Heart left ventricle (tissue), 16 donors: ENCODE results near the gene ARF1. TPM values are rescaled to one million over a fixed set of nuclear protein-coding genes. Genes with fewer than 3 reads are reported as not detected.

Source experiments
- ATAC-seq, 4 donors: fragments of 200-7000 bp; cut with Tn5 transposase; one replicate each; pipeline ENCODE4 v1.9.1; 2020 to 2022; ENCODE audit warnings: moderate library complexity in 4 of 4, mild to moderate bottlenecking in 3 of 4, moderate number of reproducible peaks in 1 of 4
- DNase-seq, 5 donors: peaks; one replicate each; pipeline ENCODE4 v3.0.0-alpha.2; 2020
- H3K27ac ChIP-seq, 12 donors: fragments of 200-600 bp; sonication (generic) in 4 of 12; one replicate each; pipeline versions ENCODE4 v1.5.0 to v1.8.0; 2016 to 2022; ENCODE audit warnings: mild to moderate bottlenecking in 2 of 12
- H3K27me3 ChIP-seq, 9 donors: fragments of 200-600 bp; sonication (generic) in 2 of 9; one replicate each; pipeline versions ENCODE4 v1.5.1 to v1.8.0; 2016 to 2022; ENCODE audit warnings: mild to moderate bottlenecking in 3 of 9
- H3K36me3 ChIP-seq, 9 donors: fragments of 200-600 bp; sonication (generic) in 2 of 9; one replicate each; pipeline versions ENCODE4 v1.5.0 to v1.8.0; 2018 to 2022; ENCODE audit warnings: mild to moderate bottlenecking in 2 of 9
- H3K4me1 ChIP-seq, 12 donors: fragments of 200-600 bp; sonication (generic) in 4 of 12; one replicate each; pipeline versions ENCODE4 v1.5.0 to v1.8.0; 2016 to 2022; ENCODE audit warnings: mild to moderate bottlenecking in 3 of 12
- H3K4me3 ChIP-seq, 12 donors: fragments of 200-600 bp; sonication (generic) in 4 of 12; one replicate each; pipeline versions ENCODE4 v1.5.0 to v1.8.0; 2017 to 2022; ENCODE audit warnings: mild to moderate bottlenecking in 9 of 12, moderate library complexity in 4 of 12
- H3K9me3 ChIP-seq, 12 donors: fragments of 200-600 bp; sonication (generic) in 4 of 12; one replicate each; pipeline versions ENCODE4 v1.5.0 to v1.8.0; 2016 to 2022; ENCODE audit warnings: mild to moderate bottlenecking in 1 of 12
- CTCF ChIP-seq, 12 donors: fragments of 200-600 bp; sonication (generic) in 4 of 12; IDR thresholded peaks; one replicate each; pipeline versions ENCODE4 v1.5.0 to v1.8.0; 2018 to 2022; ENCODE audit warnings: antibody characterized with exemption in 12 of 12, mild to moderate bottlenecking in 5 of 12
- POLR2A ChIP-seq, 2 donors: fragments of 450-650 bp; IDR thresholded peaks; one replicate each; pipeline ENCODE4 v1.6.1; 2017; ENCODE audit warnings: antibody characterized with exemption in 2 of 2, mild to moderate bottlenecking in 2 of 2, moderate library complexity in 2 of 2
- WGBS, 4 donors: extraction: QIAGEN DNeasy Blood & Tissue Kit in 2 of 4; methylation state at CpG; one replicate each; pipeline versions ENCODE4 v1.1.5 to v1.1.7; 2013 to 2018; 5-methylcytosine and 5-hydroxymethylcytosine counted together
- intact Hi-C, 10 donors: fragments of 100-400 bp; cut with DNase I; formaldehyde crosslinking; loops; one replicate each; pipeline versions ENCODE4 v1.11.1 to v1.14.2; 2022
- polyA plus RNA-seq, 2 donors: library from polyadenylated mRNA; stranded (reverse); fragments of 200-250 nt; gene quantifications; one replicate each; pipeline ENCODE4 v1.2.3, GENCODE V29; 2013
- total RNA-seq, 9 donors: library from RNA; depleted of rRNA in 2 of 9; stranded (reverse); fragments of >200 nt in 2 of 9; fragmentation: NEBNext Ultra II Directional in 3 of 9; extraction: Animal tissue kit (Norgen Biotek cat#: 25700) in 3 of 9; gene quantifications; one replicate each; pipeline versions ENCODE4 v1.1.0 to v1.2.4, GENCODE V29; 2016 to 2023
- donor health status: ischemic (EF 13 %, LVEDD 7.1; RV severe dilation, severe dysfunction).
- donor health status: healthy with polysubstance abuse.
- donor health status: DM: no; HTN: yes; CAD: no.
- donor health status: DM: no; HTN: no; CAD: no.
- donor health status: ischemic (EF 25% LVEDD 6.9; RV normal size, moderate dysfunction).
- donor health status: ischemic (EF 25% LVEDD 5.7; RV mildly dilated, moderate dysfunction).
- donor health status: healthy.
- donor health status: DM: yes; HTN: yes; CAD: no.
- donor health status: ischemic (EF 35%, LVEDD 5.7; RV mildly dilated, moderate dysfunction).
- donor health status: nonischemic (EF 11% LVEDD 7.7; RV severe dilation, severe dysfunction).
- donor health status: DM: yes; HTN: yes; CAD: no.
- donor health status: PGD.
- donor health status: ischemic (EF 29% LVEDD 5.4; RV normal size, mild dysfunction).
- donor health status: nonischemic (EF 23%, LVEDD 6.1; RV moderate dilation, normal function).

The ARF1 gene
- total and polyA plus RNA-seq, 11 donors = 217 to 580 (median 310) TPM

GRCh38 chr1:228048659-228049298 is 33.7 kb upstream of the ARF1 start:
- TF ChIP-seq POLR2A (IDR thresholded peaks at IDR 0.05) (no peak), CTCF (IDR thresholded peaks at IDR 0.05) (no peak)
- H3K4me3 ChIP-seq = no peak overlapping the region
- peaks cover 0 to under 1% (median 0%) of the 10 kb centered on the region in 12 donors for H3K9me3 ChIP-seq
- H3K27me3 ChIP-seq = peaks cover 0 to 19% (median 6%) of the 10 kb centered on the region in 9 donors
- no peaks in the 10 kb centered on the region for H3K36me3 ChIP-seq
- ATAC-seq = no peak
- 80 to 84% (median 82%) methylated on average over 6 of the region's 6 CpGs for WGBS, 4 donors
- DNase-seq = no peak
- H3K27ac ChIP-seq = no peak overlapping the region
- intact Hi-C loops = no loop called here
- no peaks in the 10 kb centered on the region for H3K4me1 ChIP-seq

DNA sequence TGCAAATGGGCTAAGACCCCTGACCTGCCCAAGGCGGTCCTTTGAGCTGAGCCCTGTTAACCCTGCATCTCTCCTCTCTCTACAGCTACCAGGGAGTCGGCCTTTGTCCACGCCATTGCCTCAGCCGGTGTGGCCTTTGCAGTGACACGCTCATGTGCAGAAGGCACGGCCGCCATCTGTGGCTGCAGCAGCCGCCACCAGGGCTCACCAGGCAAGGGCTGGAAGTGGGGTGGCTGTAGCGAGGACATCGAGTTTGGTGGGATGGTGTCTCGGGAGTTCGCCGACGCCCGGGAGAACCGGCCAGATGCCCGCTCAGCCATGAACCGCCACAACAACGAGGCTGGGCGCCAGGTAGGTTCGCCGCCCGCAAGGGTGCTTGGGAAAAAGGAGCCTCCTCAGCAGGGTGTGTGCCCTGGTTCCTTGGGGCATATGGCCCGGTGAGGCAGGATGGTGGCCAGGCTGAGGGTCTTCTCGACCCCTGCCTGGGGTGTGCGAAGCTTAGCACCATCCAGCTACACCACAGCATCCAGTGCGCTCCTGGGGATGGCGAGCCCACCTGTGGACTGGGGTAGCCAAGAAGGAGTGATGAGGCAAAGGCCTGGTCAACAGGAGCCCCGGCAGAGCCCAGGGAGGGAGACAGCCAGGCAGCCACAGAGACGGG is 31.8 kb upstream of the ARF1 start:
- intact Hi-C loops = no loop called here
- DNase-seq = peak in 1 of 5 donors; percentile 60
- Histone ChIP-seq H3K27ac (no peak overlapping the region), H3K27me3 (peaks cover 0 to 30% (median 6%) of the 10 kb centered on the region in 9 donors), H3K9me3 (peaks cover 0 to 11% (median 0%) of the 10 kb centered on the region in 12 donors), H3K4me1 (no peaks in the 10 kb centered on the region), H3K4me3 (no peak overlapping the region), H3K36me3 (no peaks in the 10 kb centered on the region)
- no peak for ATAC-seq
- 86 to 91% (median 90%) methylated on average over 27 to 30 of the region's 30 CpGs for WGBS, 4 donors
- TF ChIP-seq POLR2A (IDR thresholded peaks at IDR 0.05) (no peak), CTCF (IDR thresholded peaks at IDR 0.05) (no peak)

DNA sequence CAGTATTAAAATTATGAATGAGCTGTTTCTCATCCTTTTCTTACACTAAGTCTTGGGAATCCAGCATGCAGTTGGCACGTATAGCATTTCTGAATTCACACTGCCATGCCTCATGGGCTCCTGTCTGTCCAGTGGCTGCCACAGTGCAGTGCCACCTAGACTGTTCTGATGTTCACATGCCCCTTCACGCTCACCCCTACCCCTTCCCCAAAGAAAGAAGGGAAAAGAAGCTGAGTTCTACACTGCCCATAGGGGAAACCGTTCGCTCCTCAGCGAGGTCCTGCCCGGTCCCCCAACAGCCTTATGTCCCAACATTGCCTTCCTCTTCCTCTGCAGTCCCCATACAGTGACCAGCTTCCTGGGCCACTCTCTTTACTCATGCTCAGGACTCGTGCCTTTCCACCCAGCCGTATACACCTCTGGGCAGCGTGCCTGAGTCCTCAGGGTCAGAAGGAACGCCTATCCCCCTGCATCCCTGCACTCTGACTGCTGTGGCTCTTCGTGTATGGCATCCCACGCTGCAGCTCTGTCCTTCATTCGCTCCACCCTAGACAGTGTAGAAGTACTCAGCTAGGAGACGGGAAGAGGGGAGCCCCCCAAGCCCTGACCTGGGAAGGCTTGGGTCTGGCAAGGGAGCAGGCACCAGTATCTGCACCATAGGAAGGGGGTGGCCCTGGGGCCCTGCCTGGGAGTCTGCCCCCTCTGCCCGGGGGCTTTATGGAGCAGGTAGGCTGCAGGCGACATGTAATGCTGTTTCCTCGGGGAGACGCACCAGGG is 24.1 kb upstream of the ARF1 start:
- Histone ChIP-seq H3K27ac (no peak overlapping the region), H3K4me1 (peaks cover 0 to 25% (median 6%) of the 10 kb centered on the region in 12 donors), H3K36me3 (no peaks in the 10 kb centered on the region), H3K27me3 (peaks cover 32 to 73% (median 53%) of the 10 kb centered on the region in 9 donors), H3K4me3 (no peak overlapping the region), H3K9me3 (peaks cover 0 to 11% (median 0%) of the 10 kb centered on the region in 12 donors)
- 46 to 66% (median 46%) methylated on average over 16 to 18 of the region's 18 CpGs for WGBS, 4 donors
- intact Hi-C loops = no loop called here
- ATAC-seq (no peak), DNase-seq (peak in 1 of 5 donors; percentile 7)
- TF ChIP-seq POLR2A (IDR thresholded peaks at IDR 0.05) (no peak), CTCF (IDR thresholded peaks at IDR 0.05) (no peak)
